HG03575 (cell line): ENCODE data around the gene CPAMD8.
"Not testable (repeated sequence)": the region's sequence is repeated elsewhere in the genome, so short reads cannot be mapped to it uniquely, and the experiment has no call there.

ENCODE experiments used
- ATAC-seq: cut with Tn5 transposase; IDR thresholded peaks from one replicate; pipeline ENCODE4 v1.9.1; 2021; ENCODE audit not compliant: unreplicated experiment, insufficient number of reproducible peaks, low FRiP score; ENCODE audit errors: extremely low read depth

The CPAMD8 gene

GRCh38 chr19:16957855-16958254 lies 68.8 kb downstream of the CPAMD8 start:
- no peak for ATAC-seq

- no peak for ATAC-seq
These were observed 69.4 kb downstream of the CPAMD8 start for GRCh38 chr19:16957151-16957701.

GRCh38 chr19:16955161-16955560 lies 71.4 kb downstream of the CPAMD8 start:
- no peak for ATAC-seq

GRCh38 chr19:16952046-16952445 lies 74.6 kb downstream of the CPAMD8 start:
- no peak for ATAC-seq

DNA sequence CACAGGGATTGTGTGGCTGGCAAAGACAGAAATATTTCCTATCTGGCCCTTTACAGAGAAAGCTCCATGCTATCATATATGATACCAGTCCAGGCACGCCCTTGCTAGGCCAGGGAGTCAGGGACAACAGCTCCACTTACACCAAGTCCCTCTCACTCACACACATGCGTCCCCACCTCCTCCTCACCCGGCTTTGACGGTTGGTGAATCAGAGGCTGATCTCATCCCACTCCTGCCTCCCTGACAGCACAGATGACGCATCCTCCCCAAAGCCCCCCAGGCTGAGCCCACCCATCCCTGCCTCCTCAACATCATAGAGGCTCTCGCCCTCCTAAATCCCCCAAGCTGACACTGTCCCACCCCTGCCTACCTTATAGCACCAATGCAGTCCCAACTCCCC lies 75.1 kb downstream of the CPAMD8 start:
- no peak for ATAC-seq

DNA sequence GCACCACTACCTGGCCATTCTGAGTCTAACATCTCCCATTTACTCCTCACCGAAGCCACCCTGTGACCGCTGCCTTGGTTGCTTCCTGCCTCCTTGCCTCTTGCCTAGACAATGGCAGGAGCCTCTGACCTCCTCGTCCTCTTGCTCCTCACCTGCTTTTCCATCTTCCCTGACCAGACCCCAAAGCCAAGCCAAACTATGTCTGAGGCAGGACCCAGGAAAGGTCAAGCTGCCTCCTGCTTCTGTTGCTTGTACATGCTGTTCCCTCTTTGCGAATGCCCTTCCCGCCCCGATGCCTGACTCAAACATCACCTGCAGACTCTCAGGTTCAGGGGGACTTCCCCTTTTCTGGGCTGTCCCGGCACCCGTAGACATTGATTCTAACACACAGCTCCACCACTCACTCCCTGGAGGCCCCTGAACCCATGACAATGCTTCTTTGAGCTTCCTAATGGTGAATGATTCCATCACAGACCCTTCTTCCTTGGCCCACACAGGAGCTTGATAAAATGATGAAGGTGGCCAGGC lies 77.0 kb downstream of the CPAMD8 start:
- ATAC-seq = no peak

DNA sequence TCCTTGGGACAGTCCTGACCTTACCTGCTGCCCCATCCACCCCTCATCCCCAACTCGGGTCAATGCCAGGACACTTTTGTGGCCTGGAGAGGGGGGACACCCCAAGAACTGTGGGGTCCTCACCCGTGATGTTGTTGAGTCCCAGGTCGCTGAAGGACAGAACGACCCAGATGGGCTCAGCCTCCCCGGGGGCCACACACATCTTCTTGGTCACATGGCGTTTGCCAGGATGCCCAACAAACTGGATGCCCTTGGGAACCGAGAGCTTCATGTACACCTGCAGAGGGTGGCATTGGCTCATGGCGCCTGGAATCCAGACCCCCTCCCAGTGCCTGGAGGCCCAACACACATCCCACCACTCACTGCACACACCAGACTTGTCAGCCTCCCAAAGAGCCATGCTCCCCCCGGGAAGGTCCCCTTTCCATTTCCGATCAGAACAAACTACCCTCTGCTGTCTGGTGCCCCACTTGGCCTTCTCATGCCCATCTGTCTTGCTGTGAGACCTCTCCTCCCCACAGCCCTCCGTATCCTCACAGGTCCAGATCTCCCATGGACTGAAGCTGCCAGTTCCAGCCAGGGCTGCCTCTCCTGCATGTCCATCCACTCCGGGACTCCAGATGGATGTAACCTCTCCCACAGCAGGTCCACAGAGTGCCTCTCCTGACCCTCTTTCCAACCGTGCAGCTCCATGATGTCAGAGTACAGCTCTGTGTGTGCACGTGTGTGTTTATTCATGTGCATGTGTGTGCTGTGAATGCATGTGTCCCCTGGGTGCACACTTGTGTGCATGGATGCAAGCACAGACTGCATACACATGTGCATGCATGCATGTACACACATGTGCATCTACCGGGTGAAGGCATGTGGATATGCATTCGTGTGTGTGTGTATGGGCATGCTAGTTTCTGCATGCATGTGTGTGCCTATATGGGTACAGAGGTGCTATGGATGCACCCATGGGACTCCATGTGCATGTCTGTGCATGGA lies 79.4 kb downstream of the CPAMD8 start:
- no peak for ATAC-seq

GRCh38 chr19:16945762-16946465 lies 80.7 kb downstream of the CPAMD8 start:
- ATAC-seq = no peak

DNA sequence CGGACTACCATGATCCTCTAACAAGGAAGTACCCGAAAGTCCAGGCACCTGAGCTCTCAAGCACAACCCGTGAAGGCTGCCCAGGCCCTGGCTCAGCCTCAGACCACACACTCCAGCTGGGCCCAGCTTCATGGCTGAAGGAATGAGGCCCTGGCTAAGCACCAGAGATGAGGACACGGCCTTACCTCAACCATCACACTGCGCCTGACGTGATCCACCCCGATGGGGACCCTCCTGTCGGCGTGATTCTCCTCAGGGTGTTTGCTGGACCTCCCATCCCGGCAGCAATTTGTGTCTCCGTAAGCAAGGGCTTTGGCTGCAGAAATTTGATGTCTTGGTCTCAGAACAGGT lies 81.3 kb downstream of the CPAMD8 start:
- ATAC-seq = no peak

DNA sequence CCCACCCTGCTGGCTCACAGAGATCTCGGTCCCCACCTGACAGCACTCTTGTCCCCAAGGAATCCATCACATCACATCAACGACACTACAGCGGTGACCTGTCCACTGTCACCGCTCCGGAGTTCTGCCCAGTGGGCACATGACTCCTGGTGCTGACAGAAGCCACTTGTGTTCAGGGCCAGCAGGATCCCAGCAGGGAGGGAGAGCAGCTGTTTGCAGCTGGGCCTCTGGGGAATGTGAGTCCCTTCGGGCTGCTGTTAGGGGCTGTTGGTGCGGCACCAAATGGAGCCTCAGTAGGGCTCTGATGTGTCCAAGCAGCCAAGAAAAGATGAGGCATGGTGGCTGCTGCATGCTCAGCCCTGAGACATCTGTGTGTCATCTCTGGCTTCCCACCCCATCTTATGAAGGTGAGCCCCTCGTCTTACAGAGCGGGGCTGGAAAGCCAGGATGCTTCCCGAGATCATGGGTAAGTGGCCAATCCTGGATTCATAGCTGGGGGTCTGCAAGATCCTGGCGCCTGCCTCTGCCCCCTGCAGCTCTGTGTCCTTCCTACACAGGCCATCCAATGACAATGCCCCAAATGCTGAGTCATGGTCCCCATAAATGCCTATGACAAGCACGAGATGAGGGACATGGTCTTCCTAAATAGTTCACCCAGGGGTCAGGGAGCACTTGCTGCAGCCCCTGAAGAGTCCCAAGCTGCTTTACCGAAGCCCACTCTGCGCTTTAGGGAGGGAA lies 81.8 kb downstream of the CPAMD8 start:
- no peak for ATAC-seq

DNA sequence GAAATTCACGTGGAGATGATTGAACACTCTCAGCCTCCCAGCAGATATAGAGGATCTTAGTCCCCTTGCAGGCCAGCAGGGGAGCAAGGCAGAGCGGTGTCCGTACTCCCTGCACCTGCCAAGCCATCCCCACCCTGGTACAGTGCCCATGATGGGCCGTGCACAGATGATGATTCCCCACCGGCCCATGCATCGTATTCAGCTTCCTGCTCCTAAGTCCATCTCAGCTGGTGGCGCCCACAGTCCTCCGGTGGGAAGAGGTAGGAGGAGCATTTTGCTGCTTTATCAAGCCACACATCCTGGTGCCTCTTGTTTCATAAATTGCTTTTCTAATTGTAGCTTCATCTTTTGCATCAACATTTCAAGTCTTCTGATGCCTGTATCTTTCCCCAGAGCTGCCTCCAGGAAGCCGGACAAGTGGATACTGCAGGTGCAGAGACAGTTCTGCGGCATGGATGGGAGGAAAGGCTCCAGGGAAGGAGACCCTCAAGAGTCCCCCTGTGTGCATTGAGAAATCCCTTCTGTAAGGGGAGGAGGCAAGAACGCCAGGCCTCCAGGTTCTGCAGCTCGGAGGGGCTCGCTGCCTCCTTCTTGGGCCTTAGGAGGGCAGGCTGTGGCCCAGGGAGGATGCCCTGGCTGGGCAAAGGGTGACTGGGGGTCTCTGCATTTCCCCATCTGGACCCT lies 82.5 kb downstream of the CPAMD8 start:
- no peak for ATAC-seq

DNA sequence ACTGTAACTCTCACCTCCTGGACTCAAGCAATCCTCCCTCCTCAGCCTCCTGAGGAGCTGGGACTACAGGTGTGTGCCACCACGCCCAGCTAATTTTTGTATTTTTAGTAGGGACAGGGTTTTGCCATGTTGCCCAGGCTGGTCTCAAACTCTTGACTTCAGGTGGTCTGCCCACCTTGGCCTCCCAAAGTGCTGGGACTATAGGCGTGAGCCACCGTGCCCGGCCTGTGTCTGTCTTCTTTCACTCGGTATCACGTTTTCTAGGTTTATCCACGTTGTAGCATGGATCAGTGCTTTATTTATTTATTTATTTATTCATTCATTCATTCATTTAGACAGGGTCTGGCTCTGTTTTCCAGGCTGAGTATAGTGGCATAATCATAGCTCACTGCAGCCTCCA lies 83.5 kb downstream of the CPAMD8 start:
- ATAC-seq = not testable (repeated sequence)

DNA sequence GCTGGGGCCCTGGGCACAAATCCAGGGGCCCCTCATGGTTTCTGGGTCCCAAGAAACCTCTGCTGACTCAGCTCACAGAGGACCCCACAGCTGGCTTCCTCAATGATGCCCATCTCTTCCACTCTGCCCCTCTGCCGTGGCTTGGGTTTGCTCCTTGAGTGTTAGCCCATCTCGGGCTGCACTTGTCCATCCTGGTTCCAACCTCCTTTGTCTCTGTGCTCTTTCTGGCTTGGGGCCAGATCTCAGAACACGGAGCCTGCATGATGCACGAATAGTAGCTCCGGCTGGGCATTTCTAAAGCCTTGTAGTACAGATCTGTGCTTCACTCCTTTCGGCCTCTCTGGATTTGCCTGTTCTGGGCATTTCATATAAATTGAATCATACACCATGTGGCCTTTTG lies 84.0 kb downstream of the CPAMD8 start:
- ATAC-seq = no peak

DNA sequence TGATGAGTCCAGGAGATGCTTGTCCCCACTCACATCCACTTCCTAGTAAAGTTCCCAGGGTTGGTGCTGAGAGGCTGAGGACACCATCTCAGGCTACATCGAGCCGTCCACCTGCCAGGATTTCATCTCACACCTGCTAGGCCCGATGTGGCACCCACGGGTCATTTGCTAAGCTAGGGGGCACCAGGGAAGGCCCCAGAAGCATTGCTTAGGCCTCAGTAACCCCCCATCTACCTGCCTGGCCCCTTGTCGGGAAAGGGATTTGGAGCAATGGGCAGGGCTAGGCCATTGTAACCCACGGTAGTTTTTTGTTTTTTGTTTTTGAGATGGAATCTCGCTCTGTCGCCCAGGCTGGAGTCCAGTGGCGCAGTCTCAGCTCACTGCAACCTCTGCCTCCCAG lies 86.0 kb downstream of the CPAMD8 start:
- no peak for ATAC-seq

DNA sequence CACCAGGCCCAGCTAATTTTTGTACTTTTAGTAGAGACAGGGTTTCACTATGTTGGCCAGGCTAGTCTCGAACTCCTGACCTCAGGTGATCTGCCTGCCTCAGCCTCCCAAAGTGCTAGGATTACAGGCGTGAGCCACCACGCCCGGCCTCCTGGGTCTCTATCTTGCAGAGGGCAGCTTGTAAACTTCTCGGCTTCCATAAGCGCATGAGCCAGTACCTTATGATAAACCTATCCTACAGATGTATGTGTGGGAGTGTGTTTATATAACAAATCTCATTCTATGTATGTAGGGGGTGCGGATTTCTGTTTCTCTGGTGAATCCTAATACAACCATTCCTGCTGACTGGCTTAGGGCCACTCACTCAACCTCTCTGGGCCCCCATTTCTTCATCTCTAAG lies 86.5 kb downstream of the CPAMD8 start:
- ATAC-seq = not testable (repeated sequence)

- ATAC-seq = no peak
These were observed 88.4 kb downstream of the CPAMD8 start for GRCh38 chr19:16938211-16938610.

- ATAC-seq = not testable (repeated sequence)
These were observed 88.8 kb downstream of the CPAMD8 start for GRCh38 chr19:16937796-16938195.

- no peak for ATAC-seq
These were observed 89.7 kb downstream of the CPAMD8 start for GRCh38 chr19:16936901-16937300.

DNA sequence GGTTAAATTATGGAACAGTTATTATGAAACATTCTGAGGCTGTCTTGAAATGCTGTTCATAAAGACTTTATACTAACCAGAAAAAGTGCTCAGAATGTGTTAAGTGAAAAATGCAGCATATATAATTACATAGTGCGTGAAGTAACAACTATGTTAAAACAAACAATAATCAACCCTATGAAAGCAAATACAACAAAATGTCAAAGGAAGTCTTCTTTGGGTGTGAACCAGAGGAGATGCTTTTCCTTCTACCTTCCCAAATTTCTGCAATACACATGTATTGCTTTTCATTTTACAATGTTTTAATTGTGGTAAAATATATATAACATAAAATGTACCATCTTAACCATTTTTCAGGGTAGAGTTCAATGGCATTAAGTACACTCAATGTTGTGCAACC lies 92.1 kb downstream of the CPAMD8 start:
- no peak for ATAC-seq
